HG03103 (cell line): ENCODE measurements around the gene VPS37D.
"Not testable (repeated sequence)": the region's sequence is repeated elsewhere in the genome, so short reads cannot be mapped to it uniquely, and the experiment has no call there.

Source experiments
- ATAC-seq: cut with Tn5 transposase; IDR thresholded peaks from one replicate; pipeline ENCODE4 v1.9.1; 2021; ENCODE audit warnings: low read depth; ENCODE audit not compliant: unreplicated experiment

Gene VPS37D

GRCh38 chr7:73667344-73668102 lies at the start of gene VPS37D:
Gene VPS37D, plus strand, starts transcription at chr7:73667831. Its CDS starts 128 bp downstream, at chr7:73667959.
- ATAC-seq: peak; percentile 93

GRCh38 chr7:73618538-73618937 lies 49.1 kb upstream of the VPS37D start:
- no peak for ATAC-seq

- ATAC-seq: not testable (repeated sequence)
These were observed 48.2 kb upstream of the VPS37D start for GRCh38 chr7:73619394-73619793.

GRCh38 chr7:73621168-73622063 lies 46.2 kb upstream of the VPS37D start:
- no peak for ATAC-seq

GRCh38 chr7:73622527-73622908 lies 45.1 kb upstream of the VPS37D start:
- no peak for ATAC-seq

- ATAC-seq: no peak
These were observed 44.5 kb upstream of the VPS37D start for GRCh38 chr7:73622909-73623797.

GRCh38 chr7:73623798-73624668 lies 43.6 kb upstream of the VPS37D start, which contains the start of gene MLXIPL:
Gene MLXIPL, minus strand, starts transcription at chr7:73624522. Its CDS starts 30 bp downstream, at chr7:73624492.
- ATAC-seq: no peak

- ATAC-seq: no peak
These were observed 43.0 kb upstream of the VPS37D start for GRCh38 chr7:73624669-73625001.

GRCh38 chr7:73625276-73625675 lies 42.4 kb upstream of the VPS37D start:
- ATAC-seq: no peak

GRCh38 chr7:73626814-73627213 lies 40.8 kb upstream of the VPS37D start:
- no peak for ATAC-seq

GRCh38 chr7:73628504-73628903 lies 39.1 kb upstream of the VPS37D start:
- no peak for ATAC-seq

- ATAC-seq: no peak
These were observed 36.1 kb upstream of the VPS37D start for GRCh38 chr7:73631558-73631957.

- no peak for ATAC-seq
These were observed 34.3 kb upstream of the VPS37D start for GRCh38 chr7:73633323-73633722.

- no peak for ATAC-seq
These were observed 33.8 kb upstream of the VPS37D start for GRCh38 chr7:73633844-73634243.

- ATAC-seq: no peak
These were observed 32.0 kb upstream of the VPS37D start for GRCh38 chr7:73635428-73636200.

GRCh38 chr7:73638911-73639310 lies 28.7 kb upstream of the VPS37D start:
- ATAC-seq: no peak

GRCh38 chr7:73642834-73643233 lies 24.8 kb upstream of the VPS37D start:
- ATAC-seq: no peak

- no peak for ATAC-seq
These were observed 22.8 kb upstream of the VPS37D start for GRCh38 chr7:73644688-73645286.
